ENCODE measurements around the gene OCA2. TPM values are rescaled to one million over a fixed set of nuclear protein-coding genes. Genes with fewer than 3 reads are reported as not detected.

OCA2 gene
- total and polyA plus RNA-seq, 2 of the 4 experiments (the other 2 are of a cell fraction): under 0.01 to 0.03 TPM

DNA sequence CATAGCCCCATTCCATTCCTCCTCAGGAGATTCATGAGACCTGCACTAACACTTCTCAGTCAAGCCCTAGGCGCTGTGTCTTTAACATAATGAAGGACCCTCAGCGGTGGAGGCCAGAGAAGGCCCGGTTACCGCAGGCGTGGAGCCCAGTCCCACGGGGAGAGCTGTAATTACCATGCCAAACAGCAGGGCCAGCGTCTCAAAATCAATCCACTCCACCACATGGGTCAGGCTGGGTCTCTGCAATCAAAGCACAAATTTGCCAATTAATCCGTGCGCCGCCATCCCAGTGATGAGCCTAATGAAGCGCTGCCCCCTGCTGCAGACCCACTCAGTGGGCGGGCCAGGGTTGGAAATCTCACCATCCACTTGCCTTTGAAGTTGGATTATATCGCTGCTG lies 109.7 kb downstream of the OCA2 start:
- DNase-seq: no peak
- Histone ChIP-seq H3K27me3 (ENCODE audit: control insufficient read depth, insufficient read depth, low read length) (no peaks in the 10 kb centered on the region), H3K4me3 (ENCODE audit: insufficient read depth, low read depth, low read length) (no peak overlapping the region), H3K9ac (ENCODE audit: low read depth, low read length) (no peak overlapping the region), H4K5ac (ENCODE audit: low read depth, low read length) (no peak overlapping the region), H2BK15ac (ENCODE audit: low read depth, low read length) (no peak overlapping the region), H4K8ac (ENCODE audit: low read depth in 2 of 2, low read length in 2 of 2) (no peak overlapping the region), H3K36me3 (ENCODE audit: control insufficient read depth, insufficient read depth, low read length) (no peaks in the 10 kb centered on the region), H3K56ac (ENCODE audit: extremely low read depth, insufficient read depth, low read length) (no peak overlapping the region), H3K4me1 (ENCODE audit: control insufficient read depth, insufficient read depth, low read length) (no peaks in the 10 kb centered on the region), H3K14ac (replicated peaks; ENCODE audit: low read depth, low read length) (no peak overlapping the region), H4K91ac (ENCODE audit: insufficient read depth, low read depth, low read length) (no peak overlapping the region), H3K23ac (ENCODE audit: low read depth, low read length) (no peak overlapping the region), H3K4me2 (ENCODE audit: low read depth, low read length) (no peak overlapping the region), H3K27ac (ENCODE audit: insufficient read depth, low read length) (no peak overlapping the region), H2AFZ (replicated peaks; ENCODE audit: low read length, poor library complexity) (no peak overlapping the region), H3K79me1 (ENCODE audit: low read depth in 1 of 2, low read length in 2 of 2) (no peaks in the 10 kb centered on the region), H3K9me1 (ENCODE audit: insufficient read depth, low read length) (no peaks in the 10 kb centered on the region), H2BK20ac (ENCODE audit: low read depth, low read length) (no peak overlapping the region), H3K4ac (ENCODE audit: low read depth, low read length) (no peak overlapping the region), H2BK5ac (ENCODE audit: low read depth, low read length, poor library complexity, severe bottlenecking) (no peak overlapping the region), H2AK5ac (ENCODE audit: low read depth, low read length) (no peak overlapping the region), H2BK120ac (ENCODE audit: low read depth, low read length) (no peak overlapping the region), H3K9me3 (ENCODE audit: control insufficient read depth, insufficient read depth, low read length) (peaks cover 41% of the 10 kb centered on the region), H4K20me1 (ENCODE audit: insufficient read depth, low read length) (no peaks in the 10 kb centered on the region), H3K18ac (ENCODE audit: low read depth, low read length) (no peak overlapping the region), H2AK9ac (replicated peaks; ENCODE audit: low read depth, low read length, poor library complexity) (no peak overlapping the region)
- BruUV-seq (replicated peaks): no TSS peak
- dilution Hi-C loops (cut with HindIII; ENCODE audit: low sequenced_read_pairs, unreplicated experiment): no loop called here
- ChIA-PET POLR2A (ENCODE audit: unreplicated experiment) (no interaction called here), CTCF (no interaction called here)
- in situ Hi-C loops (cut with MboI; ENCODE audit: low sequenced_read_pairs): no loop called here
- no peak for TF ChIP-seq MAZ (IDR thresholded peaks at IDR 0.05; ENCODE audit: borderline replicate concordance, low read depth, low read length)
- no peak for TF ChIP-seq POLR2A (IDR thresholded peaks at IDR 0.05; ENCODE audit: low read depth, low read length)
- no peak for TF ChIP-seq FOS (IDR thresholded peaks at IDR 0.05; ENCODE audit: low read depth, low read length)
- TF ChIP-seq, protein P1, sequence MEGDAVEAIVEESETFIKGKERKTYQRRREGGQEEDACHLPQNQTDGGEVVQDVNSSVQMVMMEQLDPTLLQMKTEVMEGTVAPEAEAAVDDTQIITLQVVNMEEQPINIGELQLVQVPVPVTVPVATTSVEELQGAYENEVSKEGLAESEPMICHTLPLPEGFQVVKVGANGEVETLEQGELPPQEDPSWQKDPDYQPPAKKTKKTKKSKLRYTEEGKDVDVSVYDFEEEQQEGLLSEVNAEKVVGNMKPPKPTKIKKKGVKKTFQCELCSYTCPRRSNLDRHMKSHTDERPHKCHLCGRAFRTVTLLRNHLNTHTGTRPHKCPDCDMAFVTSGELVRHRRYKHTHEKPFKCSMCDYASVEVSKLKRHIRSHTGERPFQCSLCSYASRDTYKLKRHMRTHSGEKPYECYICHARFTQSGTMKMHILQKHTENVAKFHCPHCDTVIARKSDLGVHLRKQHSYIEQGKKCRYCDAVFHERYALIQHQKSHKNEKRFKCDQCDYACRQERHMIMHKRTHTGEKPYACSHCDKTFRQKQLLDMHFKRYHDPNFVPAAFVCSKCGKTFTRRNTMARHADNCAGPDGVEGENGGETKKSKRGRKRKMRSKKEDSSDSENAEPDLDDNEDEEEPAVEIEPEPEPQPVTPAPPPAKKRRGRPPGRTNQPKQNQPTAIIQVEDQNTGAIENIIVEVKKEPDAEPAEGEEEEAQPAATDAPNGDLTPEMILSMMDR (conservative IDR thresholded peaks at IDR 0.05; ENCODE audit: low read depth, low read length): no peak
- TF ChIP-seq, protein P2, sequence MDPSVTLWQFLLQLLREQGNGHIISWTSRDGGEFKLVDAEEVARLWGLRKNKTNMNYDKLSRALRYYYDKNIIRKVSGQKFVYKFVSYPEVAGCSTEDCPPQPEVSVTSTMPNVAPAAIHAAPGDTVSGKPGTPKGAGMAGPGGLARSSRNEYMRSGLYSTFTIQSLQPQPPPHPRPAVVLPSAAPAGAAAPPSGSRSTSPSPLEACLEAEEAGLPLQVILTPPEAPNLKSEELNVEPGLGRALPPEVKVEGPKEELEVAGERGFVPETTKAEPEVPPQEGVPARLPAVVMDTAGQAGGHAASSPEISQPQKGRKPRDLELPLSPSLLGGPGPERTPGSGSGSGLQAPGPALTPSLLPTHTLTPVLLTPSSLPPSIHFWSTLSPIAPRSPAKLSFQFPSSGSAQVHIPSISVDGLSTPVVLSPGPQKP (IDR thresholded peaks at IDR 0.05; ENCODE audit: borderline replicate concordance, low read depth, low read length): no peak
- no peak for TF ChIP-seq SMC3 (IDR thresholded peaks at IDR 0.05; ENCODE audit: low read depth, low read length)
- no peak for TF ChIP-seq MXI1 (IDR thresholded peaks at IDR 0.05; ENCODE audit: borderline replicate concordance, low read depth, low read length)
- no peak for TF ChIP-seq RFX5 (IDR thresholded peaks at IDR 0.05; ENCODE audit: low read depth, low read length)
- no peak for TF ChIP-seq CEBPB (IDR thresholded peaks at IDR 0.05; ENCODE audit: low read depth, low read length)
- no peak for ATAC-seq (ENCODE audit: low read depth)
- intact Hi-C loops (cut with micrococcal nuclease): no loop called here
- 82% methylated on average over 10 of the region's 13 CpGs; no CpG with 5 or more reads in 1 of the 2 experiments for WGBS, 2 experiments (ENCODE audit: extremely low coverage in 2 of 2, insufficient read length in 1 of 2)

All from IMR-90 (cell line).